Common myeloid progenitor, CD34-positive (primary cell): ENCODE results near the gene PEDS1.

Source experiments
- CTCF ChIA-PET: fragments of 350-600 bp; sonication (Branson Sonifier 250); formaldehyde crosslinking; loops from one replicate; lab custom pipeline; 2021; ENCODE audit warnings: antibody characterized with exemption; lab: Charles Lee
- POLR2A ChIA-PET: fragments of 350-600 bp; sonication (Branson Sonifier 250); formaldehyde crosslinking; loops from one replicate; lab custom pipeline; 2021; ENCODE audit warnings: antibody characterized with exemption; lab: Charles Lee
- DNase-seq, 3 donors: peaks; one replicate each; pipeline versions ENCODE4 v3.0.0 to v3.0.0-alpha.2; 2013
- H3K27ac ChIP-seq, 2 experiments: 1 replicate in 1 of 2; 2 replicates in 1 of 2; pipeline ENCODE4 v1.7.0; 2013; ENCODE audit warnings: inconsistent platforms in 2 of 2, low read length in 2 of 2, mild to moderate bottlenecking in 2 of 2, low read depth in 1 of 2, moderate library complexity in 1 of 2; ENCODE audit not compliant: severe bottlenecking in 2 of 2, insufficient read depth in 1 of 2, poor library complexity in 1 of 2
- H3K27me3 ChIP-seq, 5 experiments: replicated peaks in 2 of 5; 1 replicate in 3 of 5; 2 replicates in 2 of 5; pipeline versions ENCODE4 v1.6.1 to v1.7.0; 2013; ENCODE audit warnings: low read length in 4 of 5, mild to moderate bottlenecking in 2 of 5, moderate library complexity in 2 of 5, inconsistent platforms in 1 of 5; ENCODE audit not compliant: insufficient read depth in 5 of 5, control insufficient read depth in 4 of 5
- H3K36me3 ChIP-seq, 4 experiments: 1 replicate in 2 of 4; 2 replicates in 2 of 4; pipeline versions ENCODE4 v1.6.1 to v1.7.0; 2013; ENCODE audit warnings: low read length in 3 of 4, control low read depth in 1 of 4, mild to moderate bottlenecking in 1 of 4; ENCODE audit not compliant: control insufficient read depth in 4 of 4, insufficient read depth in 4 of 4
- H3K4me1 ChIP-seq, 4 experiments: 1 replicate in 3 of 4; 2 replicates in 1 of 4; pipeline versions ENCODE4 v1.6.1 to v1.7.1; 2013; ENCODE audit warnings: low read length in 3 of 4, mild to moderate bottlenecking in 3 of 4, control low read depth in 1 of 4, inconsistent platforms in 1 of 4, moderate library complexity in 1 of 4; ENCODE audit not compliant: control insufficient read depth in 4 of 4, insufficient read depth in 4 of 4; ENCODE audit errors: control extremely low read depth in 1 of 4
- H3K4me3 ChIP-seq, 7 experiments: 1 replicate in 4 of 7; 2 replicates in 3 of 7; pipeline versions ENCODE4 v1.5.1 to v1.7.0; 2013; ENCODE audit warnings: mild to moderate bottlenecking in 7 of 7, low read length in 6 of 7, moderate library complexity in 6 of 7, inconsistent platforms in 2 of 7, low read depth in 2 of 7, control low read depth in 1 of 7; ENCODE audit not compliant: insufficient read depth in 4 of 7, control insufficient read depth in 1 of 7; ENCODE audit errors: extremely low read depth in 1 of 7
- H3K9me3 ChIP-seq, 5 experiments: 1 replicate in 4 of 5; 2 replicates in 1 of 5; pipeline versions ENCODE4 v1.6.1 to v1.7.1; 2013; ENCODE audit warnings: low read length in 4 of 5, mild to moderate bottlenecking in 2 of 5, inconsistent platforms in 1 of 5, low read depth in 1 of 5, moderate library complexity in 1 of 5; ENCODE audit not compliant: control insufficient read depth in 4 of 5, insufficient read depth in 2 of 5; ENCODE audit errors: control extremely low read depth in 1 of 5
- WGBS: methylation state at CpG from one replicate; pipeline ENCODE4 v1.1.5; 2013; ENCODE audit not compliant: insufficient coverage; 5-methylcytosine and 5-hydroxymethylcytosine counted together

PEDS1 gene

GRCh38 chr20:50149481-50150254 lies 3.9 kb downstream of the PEDS1 start:
- peaks cover 6 to 54% (median 48%) of the 10 kb centered on the region in 4 experiments for H3K4me1 ChIP-seq
- POLR2A ChIA-PET, result no interaction called here
- CTCF ChIA-PET, result interaction anchor here (1.1 to 6.6 kb wide), 4 partner anchors 17 to 34 kb away, joined by 3 to 41 read pairs (median 6); no protein-coding TSS in a partner anchor
- 97% methylated on average over 14 of the region's 16 CpGs for WGBS
- DNase-seq, result no peak
- peaks cover 0 to 36% (median 17%) of the 10 kb centered on the region in 4 experiments for H3K36me3 ChIP-seq
- H3K9me3 ChIP-seq, result no peaks in the 10 kb centered on the region
- H3K4me3 ChIP-seq, result no peak overlapping the region
- H3K27ac ChIP-seq, result peak overlapping the region in 1 of 2 experiments; percentile 14
- no peaks in the 10 kb centered on the region for H3K27me3 ChIP-seq

- peak overlapping the region; percentile 71 to 82 for H3K27ac ChIP-seq
- H3K36me3 ChIP-seq, result peaks cover 5 to 49% (median 28%) of the 10 kb centered on the region in 4 experiments
- POLR2A ChIA-PET, result no interaction called here
- H3K9me3 ChIP-seq, result no peaks in the 10 kb centered on the region
- peak; percentile 73 to 93 (median 86) for DNase-seq
- H3K27me3 ChIP-seq, result no peaks in the 10 kb centered on the region
- H3K4me1 ChIP-seq, result peaks cover 3 to 32% (median 29%) of the 10 kb centered on the region in 4 experiments
- CTCF ChIA-PET, result interaction anchor here (1.0 to 6.6 kb wide), 11 partner anchors 8 to 167 kb away, joined by 3 to 41 read pairs (median 6); no protein-coding TSS in a partner anchor
- WGBS, result 22% methylated on average over 14 of the region's 17 CpGs
- peak overlapping the region in 3 of 7 experiments; percentile 19 to 33 (median 20) for H3K4me3 ChIP-seq
Observed at GRCh38 chr20:50146732-50147662, 6.5 kb downstream of the PEDS1 start.

GRCh38 chr20:50146214-50146613 lies 7.3 kb downstream of the PEDS1 start:
- Histone ChIP-seq H3K27ac (peak overlapping the region; percentile 71 to 82), H3K9me3 (no peaks in the 10 kb centered on the region), H3K4me3 (peak overlapping the region in 3 of 7 experiments; percentile 9 to 31 (median 20)), H3K36me3 (peaks cover 9 to 56% (median 31%) of the 10 kb centered on the region in 4 experiments), H3K4me1 (peaks cover 3 to 28% (median 25%) of the 10 kb centered on the region in 4 experiments), H3K27me3 (no peaks in the 10 kb centered on the region)
- CTCF ChIA-PET, result interaction anchor here (1.0 to 6.6 kb wide), 3 partner anchors 12 to 33 kb away, joined by 3 to 41 read pairs (median 9); no protein-coding TSS in a partner anchor
- DNase-seq, result no peak
- POLR2A ChIA-PET, result no interaction called here
- 86% methylated on average over 3 of the region's 6 CpGs for WGBS

- Histone ChIP-seq H3K27ac (peak overlapping the region; percentile 15 to 82), H3K9me3 (no peaks in the 10 kb centered on the region), H3K27me3 (no peaks in the 10 kb centered on the region), H3K4me3 (no peak overlapping the region), H3K36me3 (peaks cover 9 to 58% (median 36%) of the 10 kb centered on the region in 4 experiments), H3K4me1 (peaks cover 3 to 25% (median 22%) of the 10 kb centered on the region in 4 experiments)
- DNase-seq, result peak in 1 of 3 donors; percentile 34
- ChIA-PET POLR2A (no interaction called here), CTCF (interaction anchor here (6.6 kb wide), 1 partner anchor 24 kb away, joined by 41 read pairs; no protein-coding TSS in a partner anchor)
- WGBS, result 100% methylated on average over 1 of the region's 6 CpGs
Observed at GRCh38 chr20:50145566-50145965, 8.0 kb downstream of the PEDS1 start.

- H3K4me1 ChIP-seq, result peaks cover 3 to 25% (median 22%) of the 10 kb centered on the region in 4 experiments
- CTCF ChIA-PET, result interaction anchor here (0.6 to 1.5 kb wide), 5 partner anchors 9 to 847 kb away, joined by 3 to 7 read pairs (median 3); partner anchors contain the start of genes PEDS1 and UBE2V1
- POLR2A ChIA-PET, result no interaction called here
- peaks cover 9 to 58% (median 39%) of the 10 kb centered on the region in 4 experiments for H3K36me3 ChIP-seq
- no peak overlapping the region for H3K4me3 ChIP-seq
- DNase-seq, result peak in 1 of 3 donors; percentile 31
- no peaks in the 10 kb centered on the region for H3K27me3 ChIP-seq
- 90% methylated on average over 3 of the region's 4 CpGs for WGBS
- H3K9me3 ChIP-seq, result no peaks in the 10 kb centered on the region
- H3K27ac ChIP-seq, result no peak overlapping the region
Observed at GRCh38 chr20:50144362-50144761, 9.2 kb downstream of the PEDS1 start.

- no peak for DNase-seq
- peaks cover 9 to 54% (median 37%) of the 10 kb centered on the region in 4 experiments for H3K36me3 ChIP-seq
- WGBS, result 91% methylated on average over 5 of the region's 6 CpGs
- H3K27me3 ChIP-seq, result no peaks in the 10 kb centered on the region
- no peak overlapping the region for H3K4me3 ChIP-seq
- no peak overlapping the region for H3K27ac ChIP-seq
- no peaks in the 10 kb centered on the region for H3K9me3 ChIP-seq
- POLR2A ChIA-PET, result no interaction called here
- CTCF ChIA-PET, result interaction anchor here (1.3 to 2.3 kb wide), 2 partner anchors 26 to 321 kb away, joined by 3 to 11 read pairs; no protein-coding TSS in a partner anchor
- peaks cover 3 to 25% (median 22%) of the 10 kb centered on the region in 4 experiments for H3K4me1 ChIP-seq
Observed at GRCh38 chr20:50142812-50143211, 10.7 kb downstream of the PEDS1 start.
